Measurements from ENCODE around the gene PPP1R27.

DNA sequence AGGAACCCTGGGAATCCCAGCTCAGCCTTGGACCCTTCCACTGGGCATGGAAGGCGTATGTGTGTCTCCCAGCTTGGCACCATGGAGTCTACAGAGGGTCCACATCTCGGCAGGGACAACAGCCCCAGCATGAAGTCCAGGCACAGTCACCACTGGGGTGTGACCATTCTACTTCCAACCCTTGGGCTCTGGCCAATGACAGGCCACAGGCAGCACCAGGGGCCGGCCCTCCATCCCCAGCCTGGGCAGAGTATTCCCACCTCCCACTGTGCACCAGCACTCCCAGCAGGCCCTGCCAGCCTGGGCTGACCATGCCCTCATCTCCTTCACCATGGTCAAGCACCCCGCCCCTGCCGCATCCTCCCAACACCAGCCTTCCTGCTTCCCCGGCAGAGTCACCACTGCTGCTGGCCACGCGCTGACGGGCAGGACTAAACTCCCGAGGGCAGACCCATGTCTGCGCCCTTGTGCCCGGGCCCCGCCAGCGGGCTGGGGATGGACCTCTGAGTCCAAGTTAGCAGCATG is 9.5 kb upstream of the PPP1R27 start:
- TF ChIP-seq CTCF (IDR thresholded peaks at IDR 0.05; ENCODE audit: low read depth, low read length, missing input control): no peak
- TF ChIP-seq ATF3 (IDR thresholded peaks at IDR 0.05): no peak
- no peak for TF ChIP-seq SP1 (IDR thresholded peaks at IDR 0.05)
- no peak for TF ChIP-seq MAX (IDR thresholded peaks at IDR 0.05)
- TF ChIP-seq, protein P1, sequence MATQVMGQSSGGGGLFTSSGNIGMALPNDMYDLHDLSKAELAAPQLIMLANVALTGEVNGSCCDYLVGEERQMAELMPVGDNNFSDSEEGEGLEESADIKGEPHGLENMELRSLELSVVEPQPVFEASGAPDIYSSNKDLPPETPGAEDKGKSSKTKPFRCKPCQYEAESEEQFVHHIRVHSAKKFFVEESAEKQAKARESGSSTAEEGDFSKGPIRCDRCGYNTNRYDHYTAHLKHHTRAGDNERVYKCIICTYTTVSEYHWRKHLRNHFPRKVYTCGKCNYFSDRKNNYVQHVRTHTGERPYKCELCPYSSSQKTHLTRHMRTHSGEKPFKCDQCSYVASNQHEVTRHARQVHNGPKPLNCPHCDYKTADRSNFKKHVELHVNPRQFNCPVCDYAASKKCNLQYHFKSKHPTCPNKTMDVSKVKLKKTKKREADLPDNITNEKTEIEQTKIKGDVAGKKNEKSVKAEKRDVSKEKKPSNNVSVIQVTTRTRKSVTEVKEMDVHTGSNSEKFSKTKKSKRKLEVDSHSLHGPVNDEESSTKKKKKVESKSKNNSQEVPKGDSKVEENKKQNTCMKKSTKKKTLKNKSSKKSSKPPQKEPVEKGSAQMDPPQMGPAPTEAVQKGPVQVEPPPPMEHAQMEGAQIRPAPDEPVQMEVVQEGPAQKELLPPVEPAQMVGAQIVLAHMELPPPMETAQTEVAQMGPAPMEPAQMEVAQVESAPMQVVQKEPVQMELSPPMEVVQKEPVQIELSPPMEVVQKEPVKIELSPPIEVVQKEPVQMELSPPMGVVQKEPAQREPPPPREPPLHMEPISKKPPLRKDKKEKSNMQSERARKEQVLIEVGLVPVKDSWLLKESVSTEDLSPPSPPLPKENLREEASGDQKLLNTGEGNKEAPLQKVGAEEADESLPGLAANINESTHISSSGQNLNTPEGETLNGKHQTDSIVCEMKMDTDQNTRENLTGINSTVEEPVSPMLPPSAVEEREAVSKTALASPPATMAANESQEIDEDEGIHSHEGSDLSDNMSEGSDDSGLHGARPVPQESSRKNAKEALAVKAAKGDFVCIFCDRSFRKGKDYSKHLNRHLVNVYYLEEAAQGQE (IDR thresholded peaks at IDR 0.05): no peak
- TF ChIP-seq RXRA (IDR thresholded peaks at IDR 0.05): no peak
- TF ChIP-seq HNF4A (conservative IDR thresholded peaks at IDR 0.05): no peak
- TF ChIP-seq GABPA (IDR thresholded peaks at IDR 0.05 in 1 of 2, conservative IDR thresholded peaks at IDR 0.05 in 1 of 2): no peak
- TF ChIP-seq EGR1 (IDR thresholded peaks at IDR 0.05; ENCODE audit: low read depth in 2 of 2): no peak
- TF ChIP-seq JUND (IDR thresholded peaks at IDR 0.05): no peak
- TF ChIP-seq TAF1 (conservative IDR thresholded peaks at IDR 0.05): no peak
- TF ChIP-seq HNF4G (IDR thresholded peaks at IDR 0.05): no peak
- no peak for TF ChIP-seq ZBTB33 (IDR thresholded peaks at IDR 0.05)
- no peak for TF ChIP-seq NR2F2 (IDR thresholded peaks at IDR 0.05)

All from liver (tissue), 3 donors.